GM11168 (cell line): ENCODE results near the gene SH2D3A.
"Not testable (repeated sequence)": the region's sequence is repeated elsewhere in the genome, so short reads cannot be mapped to it uniquely, and the experiment has no call there.

Source experiments
- in situ Hi-C: fragments of 300-500 bp; cut with MboI; formaldehyde crosslinking; loops from one replicate; pipeline ENCODE4 v1.12.0; 2022; ENCODE audit warnings: low sequenced_read_pairs; ENCODE audit not compliant: unreplicated experiment

Gene SH2D3A

DNA sequence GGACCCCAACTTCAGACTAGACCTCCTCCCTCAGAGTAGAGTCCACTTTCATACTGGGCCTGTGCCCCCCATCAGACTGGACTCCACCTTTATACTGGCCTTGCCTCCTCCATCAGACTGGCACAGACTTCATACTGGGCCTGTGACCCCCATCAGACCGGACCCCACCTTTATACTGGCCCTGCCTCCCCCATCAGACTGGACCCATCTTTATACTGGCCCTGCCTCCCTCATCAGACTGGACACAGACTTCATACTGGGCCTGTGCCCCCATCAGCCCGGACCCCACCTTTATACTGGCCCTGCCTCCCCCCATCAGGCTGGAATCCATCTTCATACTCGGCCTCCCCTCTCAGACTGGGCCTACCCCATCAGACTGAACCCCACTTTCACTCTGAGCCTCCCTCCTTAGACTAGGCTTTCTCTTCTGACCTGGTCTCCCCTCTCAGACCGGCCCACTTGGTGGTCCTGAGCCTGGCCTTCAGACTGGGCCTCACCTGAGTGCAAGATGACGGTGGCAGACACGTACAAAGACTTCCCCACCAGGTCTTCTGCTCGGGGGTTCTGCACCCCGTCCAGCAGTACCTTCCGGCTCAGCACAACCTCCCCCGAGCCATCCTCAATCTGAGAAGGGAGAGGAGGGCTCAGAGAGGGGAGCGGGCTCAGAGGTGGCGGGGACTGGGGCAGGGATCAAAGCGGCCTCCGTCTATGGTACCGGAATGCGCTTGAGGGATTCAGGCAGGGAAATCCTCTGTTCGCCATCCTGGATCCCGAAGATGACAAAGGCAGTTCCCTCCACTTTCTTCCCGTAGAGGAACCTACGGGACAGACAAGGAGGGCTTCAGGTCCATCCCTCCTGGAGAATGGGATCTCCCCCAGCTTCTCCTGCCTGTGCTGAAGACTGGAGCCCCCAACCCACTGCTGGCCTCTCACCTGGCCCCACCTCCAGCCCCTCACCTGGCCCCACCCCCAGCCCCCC is 54.3 kb downstream of the SH2D3A start:
- in situ Hi-C loops: no loop called here

- in situ Hi-C loops: no loop called here
Observed at GRCh38 chr19:6712231-6712630, 55.0 kb downstream of the SH2D3A start.

GRCh38 chr19:6711605-6712004 is 55.6 kb downstream of the SH2D3A start:
- in situ Hi-C loops: no loop called here

DNA sequence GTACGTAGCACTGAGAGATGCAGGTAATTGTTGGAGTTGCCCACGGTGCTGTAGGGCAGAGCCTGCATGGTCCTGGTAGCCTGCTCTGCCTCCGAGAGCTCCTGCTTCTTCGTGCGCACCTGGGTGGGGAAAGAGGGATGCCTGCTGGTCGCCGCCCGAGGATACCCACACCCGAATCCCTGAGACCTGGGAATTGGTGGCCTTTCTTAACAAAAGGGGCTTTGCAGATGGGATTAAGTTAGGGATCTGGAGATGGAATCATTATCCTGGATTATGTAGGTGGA is 56.2 kb downstream of the SH2D3A start:
- in situ Hi-C loops: no loop called here

DNA sequence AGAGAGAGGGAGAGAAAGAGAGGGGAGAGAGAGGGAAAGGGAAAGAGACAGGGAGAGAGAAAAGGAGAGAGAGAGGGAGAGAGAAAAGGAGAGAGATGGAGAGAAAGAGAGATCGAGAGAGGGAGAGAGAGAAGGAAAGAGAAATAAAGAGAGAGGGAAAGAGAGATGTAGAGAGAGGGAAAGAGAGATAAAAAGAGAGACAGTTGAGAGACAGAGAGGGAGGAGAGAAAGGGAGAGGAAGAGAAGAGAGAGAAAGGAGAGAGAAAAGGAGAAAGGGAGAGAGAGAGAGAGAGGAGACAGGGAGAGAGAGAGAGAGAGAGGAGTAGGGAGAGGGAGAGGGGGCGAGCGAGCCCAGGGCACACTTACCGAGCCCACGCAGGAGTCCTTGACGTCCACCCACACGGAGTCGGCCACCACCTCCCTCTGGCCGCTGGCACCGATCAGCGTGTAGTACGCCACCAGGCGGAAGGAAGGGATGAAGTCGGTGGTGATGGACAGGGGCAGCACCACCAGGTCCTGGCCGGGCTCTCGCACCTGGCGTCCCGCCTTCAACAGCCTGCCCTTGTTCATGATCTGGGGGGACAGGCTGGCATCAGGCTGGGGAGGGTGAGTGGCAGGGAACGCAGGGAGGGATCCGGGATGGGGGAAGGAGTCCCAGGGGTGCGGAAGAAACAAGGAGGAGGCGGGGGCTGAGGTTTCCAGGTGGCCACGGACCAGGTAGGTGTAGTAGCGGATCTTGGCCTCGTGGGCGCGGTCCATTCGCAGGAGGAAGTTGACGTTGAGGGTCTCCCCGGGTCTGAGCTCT is 56.8 kb downstream of the SH2D3A start:
- in situ Hi-C loops: no loop called here

DNA sequence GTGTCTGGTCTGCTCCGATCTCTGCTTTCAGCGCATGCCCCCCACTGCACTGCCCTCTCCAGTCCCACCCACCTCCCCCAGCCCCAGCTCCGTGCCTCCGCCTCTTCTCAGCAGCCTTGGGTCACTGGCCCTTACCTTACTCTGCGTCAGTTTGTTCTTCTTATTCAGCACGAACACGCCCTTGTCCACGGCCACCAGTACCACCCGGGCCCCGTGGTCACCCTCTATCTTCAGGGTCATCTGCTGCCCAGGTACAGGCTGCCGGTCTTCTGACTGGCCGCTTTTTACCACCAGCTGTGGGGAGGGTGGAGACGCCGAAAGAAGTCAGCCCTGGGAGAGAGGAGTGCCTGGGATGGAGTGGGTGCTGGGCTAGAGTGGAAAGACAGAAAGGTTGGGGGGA is 57.7 kb downstream of the SH2D3A start:
- in situ Hi-C loops: no loop called here

DNA sequence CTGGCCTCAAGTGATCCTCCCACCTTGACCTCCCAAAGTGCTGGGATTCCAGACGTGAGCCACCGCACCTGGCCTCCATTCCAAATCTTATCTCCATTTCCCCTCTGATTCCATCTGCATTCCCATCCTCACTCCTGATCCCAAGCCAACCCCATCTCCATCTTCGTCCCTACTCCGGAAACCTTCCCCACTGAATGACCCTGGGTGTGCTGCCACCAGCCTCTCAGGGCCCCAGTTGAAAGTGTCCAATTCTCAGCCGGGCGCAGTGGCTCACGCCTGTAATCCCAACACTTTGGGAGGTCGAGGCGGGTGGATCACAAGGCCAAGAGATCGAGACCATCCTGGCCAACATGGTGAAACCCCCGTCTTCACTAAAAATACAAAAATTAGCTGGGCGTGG is 58.3 kb downstream of the SH2D3A start:
- in situ Hi-C loops: not testable (repeated sequence)

DNA sequence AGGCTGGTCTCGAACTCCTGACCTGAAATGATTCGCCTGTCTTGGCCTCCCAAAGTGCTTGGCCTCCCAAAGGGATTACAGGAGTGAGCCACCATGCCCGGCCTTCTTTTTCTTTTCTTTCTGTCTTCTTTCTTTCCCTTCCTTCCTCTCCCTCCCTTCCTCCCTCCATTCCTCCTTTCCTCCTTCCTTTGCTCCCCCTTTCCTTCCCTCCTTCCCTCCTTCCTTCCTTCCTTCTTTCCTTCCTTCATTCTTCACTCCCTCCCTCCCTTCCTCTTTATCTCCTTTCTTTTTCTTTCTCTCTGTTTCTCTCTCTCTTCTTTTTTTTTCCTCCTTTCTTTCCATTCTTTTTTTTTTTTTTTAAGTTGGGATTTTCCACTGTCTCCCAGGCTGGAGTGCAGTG is 58.9 kb downstream of the SH2D3A start:
- in situ Hi-C loops: no loop called here

- in situ Hi-C loops: no loop called here
Observed at GRCh38 chr19:6707658-6708018, 59.6 kb downstream of the SH2D3A start.

DNA sequence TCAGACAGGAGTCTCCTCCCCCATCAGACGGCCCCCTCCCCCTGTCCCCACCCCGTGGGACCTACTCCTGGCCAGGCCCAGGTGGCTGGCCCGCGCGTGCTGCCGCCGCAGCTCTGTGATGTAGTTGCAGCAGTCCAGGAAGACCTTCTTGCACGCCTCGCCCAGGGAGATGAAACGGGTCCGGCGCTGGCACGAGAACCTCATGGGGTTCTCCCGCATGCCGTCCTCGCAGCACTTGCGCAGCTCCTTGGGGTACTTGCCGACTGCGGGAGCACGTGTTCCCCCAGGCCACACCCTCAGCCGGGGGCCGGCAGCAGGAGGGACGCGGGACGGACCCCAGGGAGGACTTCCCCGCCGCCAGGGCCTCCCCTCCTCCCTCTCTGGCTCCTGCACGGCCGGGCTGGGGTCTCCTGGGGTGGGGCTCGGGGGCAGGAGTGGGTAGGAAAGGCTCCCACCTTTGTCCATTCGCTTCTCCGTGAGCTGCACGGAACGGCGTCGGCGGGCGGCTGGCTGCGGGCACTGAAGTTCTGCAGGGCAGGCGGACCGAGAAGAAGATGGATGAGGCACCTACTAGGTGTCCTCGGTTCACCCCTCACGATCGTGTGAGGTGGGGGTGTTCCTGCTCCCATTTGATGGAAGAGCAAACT is 60.1 kb downstream of the SH2D3A start:
- in situ Hi-C loops: no loop called here

DNA sequence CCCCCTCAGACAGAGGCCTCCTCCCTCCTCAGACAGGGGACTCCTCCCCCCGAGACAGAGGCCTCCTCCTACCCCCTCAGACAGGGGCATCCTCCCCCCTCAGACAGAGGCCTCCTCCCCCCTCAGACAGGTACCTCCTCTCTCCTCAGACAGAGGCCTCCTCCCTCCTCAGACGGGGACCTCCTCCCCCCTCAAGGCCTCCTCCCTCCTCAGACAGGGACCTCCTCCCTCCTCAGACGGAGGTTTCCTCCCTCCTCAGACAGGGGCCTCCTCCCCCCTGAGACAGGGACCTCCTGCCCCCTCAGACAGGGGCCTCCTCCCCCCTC is 60.6 kb downstream of the SH2D3A start:
- in situ Hi-C loops: no loop called here

DNA sequence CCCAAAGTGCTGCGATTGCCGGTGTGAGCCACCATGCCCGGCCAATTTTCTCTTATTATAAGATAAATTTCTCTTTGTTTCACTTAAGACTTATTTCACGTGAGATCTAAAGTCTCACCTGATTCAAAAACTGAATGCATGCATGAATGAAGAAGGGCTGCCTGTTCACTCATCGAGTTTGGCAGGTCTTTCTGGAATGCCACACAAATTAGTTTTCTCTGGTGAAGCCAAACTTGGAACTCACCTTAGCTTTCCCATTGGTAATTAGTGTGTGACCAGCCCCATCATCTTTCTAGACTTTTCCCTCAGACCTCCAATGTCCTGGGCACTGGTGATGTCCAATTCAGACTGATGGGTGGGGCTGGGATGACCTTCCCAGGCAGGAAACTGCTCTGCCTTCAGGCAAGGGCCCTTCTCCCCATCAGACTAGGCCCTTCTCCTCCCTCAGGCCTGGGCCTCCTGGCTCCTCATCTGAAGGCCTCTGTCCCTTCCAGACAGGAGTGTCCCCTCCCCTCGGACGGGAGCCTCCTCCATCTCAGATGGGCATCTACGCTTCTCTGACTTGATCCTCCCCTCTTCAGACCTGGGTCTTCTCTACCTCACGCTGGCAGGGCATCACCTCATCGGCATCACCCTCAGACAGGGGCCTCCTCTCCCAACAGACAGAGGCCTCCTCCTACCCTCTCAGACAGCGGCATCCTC is 61.2 kb downstream of the SH2D3A start:
- in situ Hi-C loops: no loop called here
